ENCODE measurements around the gene PRDM1.
A peak's percentile ranks its signal among the peaks of the same experiment; 100 is the strongest.

DNA sequence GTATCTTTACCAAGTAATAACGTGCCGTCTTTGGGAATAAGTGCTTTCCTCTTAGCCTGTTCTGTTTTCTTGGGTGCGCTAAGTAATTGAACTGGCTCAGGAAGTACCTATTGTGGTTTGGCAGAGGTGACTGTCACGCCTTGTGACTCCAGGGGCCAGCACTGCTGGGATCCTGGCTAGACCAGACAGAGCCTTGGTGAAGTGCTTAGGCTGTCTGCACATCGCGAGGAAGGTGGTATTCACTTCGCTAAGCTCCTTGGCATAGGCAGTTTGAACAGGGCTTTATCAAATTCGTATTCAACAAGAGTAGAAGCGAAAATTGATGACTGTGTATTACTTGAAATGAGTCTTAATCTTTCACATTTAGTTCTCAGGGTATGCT lies 17.6 kb downstream of the PRDM1 start:
- TF ChIP-seq POLR2AphosphoS5 (IDR thresholded peaks at IDR 0.05; ENCODE audit: low read depth, low read length) (peak; percentile 49; the same call in 1 of the 2 replicates), POLR2A (IDR thresholded peaks at IDR 0.05; ENCODE audit: low read depth, low read length) (no peak), TAF1 (IDR thresholded peaks at IDR 0.05; ENCODE audit: borderline replicate concordance, low read depth, low read length) (no peak)

All from GM12892 (cell line).